Common myeloid progenitor, CD34-positive (primary cell): Measurements from ENCODE around the gene GRK2.

Experiments used
- CTCF ChIA-PET: fragments of 350-600 bp; sonication (Branson Sonifier 250); formaldehyde crosslinking; loops from one replicate; lab custom pipeline; 2021; ENCODE audit warnings: antibody characterized with exemption; lab: Charles Lee
- POLR2A ChIA-PET: fragments of 350-600 bp; sonication (Branson Sonifier 250); formaldehyde crosslinking; loops from one replicate; lab custom pipeline; 2021; ENCODE audit warnings: antibody characterized with exemption; lab: Charles Lee
- DNase-seq, 3 donors: peaks; one replicate each; pipeline versions ENCODE4 v3.0.0 to v3.0.0-alpha.2; 2013
- H3K27ac ChIP-seq, 2 experiments: 1 replicate in 1 of 2; 2 replicates in 1 of 2; pipeline ENCODE4 v1.7.0; 2013; ENCODE audit warnings: inconsistent platforms in 2 of 2, low read length in 2 of 2, mild to moderate bottlenecking in 2 of 2, low read depth in 1 of 2, moderate library complexity in 1 of 2; ENCODE audit not compliant: severe bottlenecking in 2 of 2, insufficient read depth in 1 of 2, poor library complexity in 1 of 2
- H3K27me3 ChIP-seq, 5 experiments: replicated peaks in 2 of 5; 1 replicate in 3 of 5; 2 replicates in 2 of 5; pipeline versions ENCODE4 v1.6.1 to v1.7.0; 2013; ENCODE audit warnings: low read length in 4 of 5, mild to moderate bottlenecking in 2 of 5, moderate library complexity in 2 of 5, inconsistent platforms in 1 of 5; ENCODE audit not compliant: insufficient read depth in 5 of 5, control insufficient read depth in 4 of 5
- H3K36me3 ChIP-seq, 4 experiments: 1 replicate in 2 of 4; 2 replicates in 2 of 4; pipeline versions ENCODE4 v1.6.1 to v1.7.0; 2013; ENCODE audit warnings: low read length in 3 of 4, control low read depth in 1 of 4, mild to moderate bottlenecking in 1 of 4; ENCODE audit not compliant: control insufficient read depth in 4 of 4, insufficient read depth in 4 of 4
- H3K4me1 ChIP-seq, 4 experiments: 1 replicate in 3 of 4; 2 replicates in 1 of 4; pipeline versions ENCODE4 v1.6.1 to v1.7.1; 2013; ENCODE audit warnings: low read length in 3 of 4, mild to moderate bottlenecking in 3 of 4, control low read depth in 1 of 4, inconsistent platforms in 1 of 4, moderate library complexity in 1 of 4; ENCODE audit not compliant: control insufficient read depth in 4 of 4, insufficient read depth in 4 of 4; ENCODE audit errors: control extremely low read depth in 1 of 4
- H3K4me3 ChIP-seq, 7 experiments: 1 replicate in 4 of 7; 2 replicates in 3 of 7; pipeline versions ENCODE4 v1.5.1 to v1.7.0; 2013; ENCODE audit warnings: mild to moderate bottlenecking in 7 of 7, low read length in 6 of 7, moderate library complexity in 6 of 7, inconsistent platforms in 2 of 7, low read depth in 2 of 7, control low read depth in 1 of 7; ENCODE audit not compliant: insufficient read depth in 4 of 7, control insufficient read depth in 1 of 7; ENCODE audit errors: extremely low read depth in 1 of 7
- H3K9me3 ChIP-seq, 5 experiments: 1 replicate in 4 of 5; 2 replicates in 1 of 5; pipeline versions ENCODE4 v1.6.1 to v1.7.1; 2013; ENCODE audit warnings: low read length in 4 of 5, mild to moderate bottlenecking in 2 of 5, inconsistent platforms in 1 of 5, low read depth in 1 of 5, moderate library complexity in 1 of 5; ENCODE audit not compliant: control insufficient read depth in 4 of 5, insufficient read depth in 2 of 5; ENCODE audit errors: control extremely low read depth in 1 of 5
- WGBS: methylation state at CpG from one replicate; pipeline ENCODE4 v1.1.5; 2013; ENCODE audit not compliant: insufficient coverage; 5-methylcytosine and 5-hydroxymethylcytosine counted together

The GRK2 gene

GRCh38 chr11:67273260-67273990 is 7.2 kb downstream of the GRK2 start:
- DNase-seq, result no peak
- POLR2A ChIA-PET, result interaction anchor here (0.8 to 9.0 kb wide), 2 partner anchors 15 to 78 kb away, joined by 3 to 147 read pairs; partner anchors contain the start of gene ANKRD13D

GRCh38 chr11:67274768-67275605 is 8.7 kb downstream of the GRK2 start:
- no peak for DNase-seq
- 36% methylated on average over 33 of the region's 35 CpGs for WGBS
- ChIA-PET CTCF (interaction anchor here (0.7 to 8.9 kb wide), 5 partner anchors 12 to 41 kb away, joined by 4 to 70 read pairs (median 43); partner anchors contain the start of gene ANKRD13D), POLR2A (interaction anchor here (5.9 kb wide), 1 partner anchor 14 kb away, joined by 211 read pairs; the partner anchor contains the start of gene ANKRD13D)
- H3K27me3 ChIP-seq, result no peaks in the 10 kb centered on the region
- peak overlapping the region in 5 of 7 experiments; percentile 15 to 61 (median 43) for H3K4me3 ChIP-seq
- H3K4me1 ChIP-seq, result peaks cover 6 to 100% (median 98%) of the 10 kb centered on the region in 4 experiments
- H3K9me3 ChIP-seq, result no peaks in the 10 kb centered on the region
- H3K36me3 ChIP-seq, result peaks cover 3 to 86% (median 30%) of the 10 kb centered on the region in 4 experiments
- peak overlapping the region; percentile 79 to 97 for H3K27ac ChIP-seq

More at GRCh38 chr11:67273260-67273990, 7.2 kb downstream of the GRK2 start:
- Histone ChIP-seq H3K27me3 (no peaks in the 10 kb centered on the region), H3K27ac (peak overlapping the region; percentile 50 to 65), H3K4me1 (peaks cover 12 to 100% (median 98%) of the 10 kb centered on the region in 4 experiments), H3K36me3 (peaks cover 2 to 86% (median 29%) of the 10 kb centered on the region in 4 experiments), H3K4me3 (peak overlapping the region in 6 of 7 experiments; percentile 4 to 98 (median 32)), H3K9me3 (no peaks in the 10 kb centered on the region)
- CTCF ChIA-PET, result interaction anchor here (1.2 to 8.9 kb wide), 6 partner anchors 9 to 78 kb away, joined by 3 to 69 read pairs (median 53); partner anchors contain the start of gene ANKRD13D
- WGBS, result 33% methylated on average over 13 of the region's 14 CpGs

- peak overlapping the region in 4 of 7 experiments; percentile 37 to 61 (median 48) for H3K4me3 ChIP-seq
- H3K36me3 ChIP-seq, result peaks cover 6 to 86% (median 39%) of the 10 kb centered on the region in 4 experiments
- no peaks in the 10 kb centered on the region for H3K9me3 ChIP-seq
- H3K27me3 ChIP-seq, result no peaks in the 10 kb centered on the region
- peak overlapping the region; percentile 79 to 97 for H3K27ac ChIP-seq
- POLR2A ChIA-PET, result interaction anchor here (0.9 to 5.9 kb wide), 2 partner anchors 13 to 42 kb away, joined by 3 to 211 read pairs; partner anchors contain the start of gene ANKRD13D
- peaks cover 6 to 100% (median 98%) of the 10 kb centered on the region in 4 experiments for H3K4me1 ChIP-seq
- peak in 1 of 3 donors; percentile 43 for DNase-seq
- CTCF ChIA-PET, result interaction anchor here (0.7 to 8.9 kb wide), 6 partner anchors 9 to 106 kb away, joined by 3 to 70 read pairs (median 24); partner anchors contain the start of gene ANKRD13D
- 76% methylated on average over 14 of the region's 17 CpGs for WGBS
Observed at GRCh38 chr11:67275606-67276409, 9.5 kb downstream of the GRK2 start.

- WGBS, result under 1% methylated on average over 15 of the region's 16 CpGs
- H3K27ac ChIP-seq, result peak overlapping the region; percentile 79 to 97
Observed at GRCh38 chr11:67276781-67277230, 10.5 kb downstream of the GRK2 start.

GRCh38 chr11:67277231-67277961 is 11.1 kb downstream of the GRK2 start:
- peak overlapping the region; percentile 96 to 97 for H3K27ac ChIP-seq
- ChIA-PET CTCF (interaction anchor here (0.8 to 8.9 kb wide), 15 partner anchors 8 to 105 kb away, joined by 3 to 70 read pairs (median 5); partner anchors contain the start of genes ANKRD13D, GRK2 and POLD4), POLR2A (interaction anchor here (0.7 to 5.9 kb wide), 11 partner anchors 9 to 1856 kb away, joined by 3 to 211 read pairs (median 5); partner anchors contain the start of genes ANKRD13D, GRK2, KDM2A and SSH3)
- peak overlapping the region in 6 of 7 experiments; percentile 26 to 69 (median 54) for H3K4me3 ChIP-seq
- DNase-seq, result peak; percentile 98 to 100 (median 99)
- under 1% methylated on average over 22 of the region's 24 CpGs for WGBS
- H3K27me3 ChIP-seq, result no peaks in the 10 kb centered on the region
- peaks cover 9 to 86% (median 49%) of the 10 kb centered on the region in 4 experiments for H3K36me3 ChIP-seq
- no peaks in the 10 kb centered on the region for H3K9me3 ChIP-seq
- H3K4me1 ChIP-seq, result peaks cover 6 to 99% (median 98%) of the 10 kb centered on the region in 4 experiments

More at GRCh38 chr11:67276781-67277230, 10.5 kb downstream of the GRK2 start:
- H3K4me3 ChIP-seq, result peak overlapping the region in 3 of 7 experiments; percentile 11 to 46 (median 36)
- peaks cover 6 to 99% (median 98%) of the 10 kb centered on the region in 4 experiments for H3K4me1 ChIP-seq
- ChIA-PET POLR2A (interaction anchor here (0.8 to 5.9 kb wide), 9 partner anchors 9 to 1855 kb away, joined by 3 to 211 read pairs (median 10); partner anchors contain the start of genes ANKRD13D, GRK2, KDM2A and SSH3), CTCF (interaction anchor here (1.1 to 8.9 kb wide), 12 partner anchors 7 to 105 kb away, joined by 3 to 70 read pairs (median 6); partner anchors contain the start of genes ANKRD13D and POLD4)
- peaks cover 6 to 86% (median 48%) of the 10 kb centered on the region in 4 experiments for H3K36me3 ChIP-seq
- H3K27me3 ChIP-seq, result no peaks in the 10 kb centered on the region
- H3K9me3 ChIP-seq, result no peaks in the 10 kb centered on the region
- DNase-seq, result peak; percentile 91 to 97 (median 96)
